Mononuclear cell (primary cell): Measurements from ENCODE around the gene ACAT2. TPM values are rescaled to one million over a fixed set of nuclear protein-coding genes. Genes with fewer than 3 reads are reported as not detected.
"Not testable (repeated sequence)": the region's sequence is repeated elsewhere in the genome, so short reads cannot be mapped to it uniquely, and the experiment has no call there.

ENCODE experiments used
- H3K27me3 ChIP-seq: 2 replicates; pipeline ENCODE4 v1.6.0; 2011; ENCODE audit warnings: low read length, control low read depth; ENCODE audit not compliant: insufficient read depth
- H3K4me1 ChIP-seq: 2 replicates; pipeline ENCODE4 v1.5.1; 2011; ENCODE audit warnings: mild to moderate bottlenecking, low read length, control low read depth; ENCODE audit not compliant: insufficient read depth
- H3K4me3 ChIP-seq: 2 replicates; pipeline ENCODE4 v1.5.1; 2011; ENCODE audit warnings: mild to moderate bottlenecking, low read length, moderate library complexity
- H3K9me3 ChIP-seq: 2 replicates; pipeline ENCODE4 v1.5.1; 2011; ENCODE audit warnings: low read depth, mild to moderate bottlenecking, control low read depth, low read length
- total RNA-seq: library from RNA; depleted of rRNA; stranded (reverse); fragments of >200 nt; gene quantifications from one replicate; pipeline ENCODE4 v1.2.3, GENCODE V29; 2012

The ACAT2 gene
- total RNA-seq, 1 donor, result 10.5 TPM

- Histone ChIP-seq H3K9me3 (no peaks in the 10 kb centered on the region), H3K4me1 (no peaks in the 10 kb centered on the region), H3K4me3 (no peak overlapping the region), H3K27me3 (no peaks in the 10 kb centered on the region)
Observed at GRCh38 chr6:159778131-159778530, 16.3 kb downstream of the ACAT2 start.

- Histone ChIP-seq H3K4me3 (no peak overlapping the region), H3K9me3 (no peaks in the 10 kb centered on the region), H3K4me1 (no peaks in the 10 kb centered on the region), H3K27me3 (no peaks in the 10 kb centered on the region)
Observed at GRCh38 chr6:159778542-159779103, 16.8 kb downstream of the ACAT2 start.

GRCh38 chr6:159788276-159788675 lies 26.4 kb downstream of the ACAT2 start:
- H3K4me1 ChIP-seq, result peaks cover 33% of the 10 kb centered on the region
- H3K27me3 ChIP-seq, result no peaks in the 10 kb centered on the region
- peak overlapping the region; percentile 89 for H3K4me3 ChIP-seq
- no peaks in the 10 kb centered on the region for H3K9me3 ChIP-seq

GRCh38 chr6:159788753-159789376 lies 27.0 kb downstream of the ACAT2 start:
- Histone ChIP-seq H3K9me3 (no peaks in the 10 kb centered on the region), H3K4me1 (peaks cover 33% of the 10 kb centered on the region), H3K4me3 (peak overlapping the region; percentile 89), H3K27me3 (no peaks in the 10 kb centered on the region)

- H3K27me3 ChIP-seq, result no peaks in the 10 kb centered on the region
- H3K9me3 ChIP-seq, result no peaks in the 10 kb centered on the region
- peak within 1 kb of the TSS; percentile 89 for H3K4me3 ChIP-seq
- peaks cover 33% of the 10 kb centered on the region for H3K4me1 ChIP-seq
Observed at GRCh38 chr6:159789377-159790148, 27.7 kb downstream of the ACAT2 start, which contains the start of gene TCP1. Gene TCP1, minus strand, starts transcription at chr6:159789602. Its CDS starts 134 bp downstream, at chr6:159789468.

GRCh38 chr6:159790149-159790955 lies 28.5 kb downstream of the ACAT2 start, which contains the start of gene MRPL18:
Gene MRPL18, plus strand, starts transcription at chr6:159790467. Its CDS starts 121 bp downstream, at chr6:159790588.
- Histone ChIP-seq H3K4me3 (peak within 1 kb of the TSS; percentile 89), H3K27me3 (no peaks in the 10 kb centered on the region), H3K9me3 (no peaks in the 10 kb centered on the region), H3K4me1 (peaks cover 33% of the 10 kb centered on the region)

GRCh38 chr6:159790956-159791598 lies 29.2 kb downstream of the ACAT2 start:
- Histone ChIP-seq H3K4me1 (peaks cover 33% of the 10 kb centered on the region), H3K27me3 (no peaks in the 10 kb centered on the region), H3K4me3 (peak overlapping the region; percentile 89), H3K9me3 (no peaks in the 10 kb centered on the region)

- not testable (repeated sequence) for H3K9me3 ChIP-seq, H3K27me3 ChIP-seq, H3K4me3 ChIP-seq
- peaks cover 16% of the 10 kb centered on the region for H3K4me1 ChIP-seq
Observed at GRCh38 chr6:159794976-159795375, 33.1 kb downstream of the ACAT2 start.

GRCh38 chr6:159797554-159797953 lies 35.7 kb downstream of the ACAT2 start:
- H3K9me3 ChIP-seq, result no peaks in the 10 kb centered on the region
- H3K4me1 ChIP-seq, result peaks cover 10% of the 10 kb centered on the region
- no peak overlapping the region for H3K4me3 ChIP-seq
- no peaks in the 10 kb centered on the region for H3K27me3 ChIP-seq

- Histone ChIP-seq H3K4me3 (no peak within 1 kb of the TSS), H3K9me3 (no peaks in the 10 kb centered on the region), H3K4me1 (peaks cover 6% of the 10 kb centered on the region), H3K27me3 (no peaks in the 10 kb centered on the region)
Observed at GRCh38 chr6:159800141-159800865, 38.5 kb downstream of the ACAT2 start, which contains the start of gene PNLDC1. Gene PNLDC1, plus strand, starts transcription at chr6:159800276. Its CDS starts 32 bp downstream, at chr6:159800308.

GRCh38 chr6:159801935-159802334 lies 40.1 kb downstream of the ACAT2 start:
- H3K4me3 ChIP-seq, result no peak overlapping the region
- peaks cover 10% of the 10 kb centered on the region for H3K4me1 ChIP-seq
- H3K27me3 ChIP-seq, result no peaks in the 10 kb centered on the region
- no peaks in the 10 kb centered on the region for H3K9me3 ChIP-seq

GRCh38 chr6:159804504-159804903 lies 42.7 kb downstream of the ACAT2 start:
- Histone ChIP-seq H3K4me1 (peaks cover 10% of the 10 kb centered on the region), H3K4me3 (no peak overlapping the region), H3K9me3 (no peaks in the 10 kb centered on the region), H3K27me3 (no peaks in the 10 kb centered on the region)

- Histone ChIP-seq H3K4me1 (peaks cover 10% of the 10 kb centered on the region), H3K9me3 (no peaks in the 10 kb centered on the region), H3K4me3 (no peak overlapping the region), H3K27me3 (no peaks in the 10 kb centered on the region)
Observed at GRCh38 chr6:159805440-159806020, 43.7 kb downstream of the ACAT2 start.
